Measurements from ENCODE around the gene STK25. TPM values are rescaled to one million over a fixed set of nuclear protein-coding genes. Genes with fewer than 3 reads are reported as not detected.

Gene STK25
- total RNA-seq, 1 donor from 2014 or later = 158 TPM

- no peaks in the 10 kb centered on the region for H3K27me3 Mint-ChIP-seq (ENCODE audit: low read depth)
- peak; percentile 90 for DNase-seq (ENCODE audit: low spot score)
- no peak overlapping the region for H3K27ac Mint-ChIP-seq (ENCODE audit: unreplicated experiment)
- H3K9me3 Mint-ChIP-seq (ENCODE audit: low read depth) = no peaks in the 10 kb centered on the region
- TF ChIP-seq, protein P1, sequence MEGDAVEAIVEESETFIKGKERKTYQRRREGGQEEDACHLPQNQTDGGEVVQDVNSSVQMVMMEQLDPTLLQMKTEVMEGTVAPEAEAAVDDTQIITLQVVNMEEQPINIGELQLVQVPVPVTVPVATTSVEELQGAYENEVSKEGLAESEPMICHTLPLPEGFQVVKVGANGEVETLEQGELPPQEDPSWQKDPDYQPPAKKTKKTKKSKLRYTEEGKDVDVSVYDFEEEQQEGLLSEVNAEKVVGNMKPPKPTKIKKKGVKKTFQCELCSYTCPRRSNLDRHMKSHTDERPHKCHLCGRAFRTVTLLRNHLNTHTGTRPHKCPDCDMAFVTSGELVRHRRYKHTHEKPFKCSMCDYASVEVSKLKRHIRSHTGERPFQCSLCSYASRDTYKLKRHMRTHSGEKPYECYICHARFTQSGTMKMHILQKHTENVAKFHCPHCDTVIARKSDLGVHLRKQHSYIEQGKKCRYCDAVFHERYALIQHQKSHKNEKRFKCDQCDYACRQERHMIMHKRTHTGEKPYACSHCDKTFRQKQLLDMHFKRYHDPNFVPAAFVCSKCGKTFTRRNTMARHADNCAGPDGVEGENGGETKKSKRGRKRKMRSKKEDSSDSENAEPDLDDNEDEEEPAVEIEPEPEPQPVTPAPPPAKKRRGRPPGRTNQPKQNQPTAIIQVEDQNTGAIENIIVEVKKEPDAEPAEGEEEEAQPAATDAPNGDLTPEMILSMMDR (IDR thresholded peaks at IDR 0.05) = no peak
- no peak overlapping the region for H3K4me3 Mint-ChIP-seq (ENCODE audit: unreplicated experiment)
- peaks cover 13% of the 10 kb centered on the region for H3K4me1 Mint-ChIP-seq (ENCODE audit: low read depth)
- no peaks in the 10 kb centered on the region for H3K36me3 Mint-ChIP-seq (ENCODE audit: low read depth)
Observed at GRCh38 chr2:241541564-241542277, 33.3 kb upstream of the STK25 start.

DNA sequence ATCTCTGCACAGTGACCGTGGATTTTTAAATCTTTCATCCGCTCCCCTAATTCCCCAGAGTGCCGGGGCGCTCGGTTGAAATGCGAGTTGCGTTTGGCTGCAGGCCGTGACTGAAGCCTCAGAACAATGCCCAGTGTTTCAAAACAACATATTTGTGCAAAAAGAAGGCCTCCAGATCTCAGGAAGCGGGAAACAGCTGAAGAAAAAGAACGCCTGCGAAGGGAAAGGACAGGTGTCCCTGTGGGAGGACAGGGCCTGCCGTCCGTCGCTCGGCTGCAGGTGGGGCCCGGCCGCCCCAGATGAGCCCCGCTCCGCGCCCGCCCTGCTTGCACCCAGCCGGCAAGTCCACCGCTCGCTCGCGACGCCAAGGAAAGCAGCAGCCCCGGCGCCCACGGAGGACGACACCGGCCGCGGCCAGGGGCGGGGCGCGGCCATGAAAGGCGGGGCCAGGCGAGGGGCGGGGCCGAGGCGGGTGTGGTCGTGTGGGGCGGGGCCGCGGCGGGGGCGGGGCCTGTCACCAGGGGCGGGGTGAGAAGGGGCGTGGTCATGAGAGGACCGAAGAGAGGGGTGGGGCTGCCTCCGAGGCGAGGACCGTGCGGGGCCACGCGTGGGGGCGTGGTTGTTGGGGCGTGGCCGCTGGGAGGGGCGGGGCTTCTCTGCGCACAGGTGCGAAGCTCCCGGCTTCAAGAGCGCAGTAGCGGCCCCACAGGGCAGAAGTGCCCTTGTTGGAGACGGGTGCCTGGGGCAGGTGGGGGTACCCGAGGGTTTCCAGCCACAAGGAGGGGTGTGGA, 32.6 kb upstream of the STK25 start:
- TF ChIP-seq, protein P1 (IDR thresholded peaks at IDR 0.05) = no peak
- H3K27me3 Mint-ChIP-seq (ENCODE audit: low read depth) = no peaks in the 10 kb centered on the region
- H3K27ac Mint-ChIP-seq (ENCODE audit: unreplicated experiment) = no peak overlapping the region
- H3K9me3 Mint-ChIP-seq (ENCODE audit: low read depth) = no peaks in the 10 kb centered on the region
- H3K36me3 Mint-ChIP-seq (ENCODE audit: low read depth) = no peaks in the 10 kb centered on the region
- peaks cover 13% of the 10 kb centered on the region for H3K4me1 Mint-ChIP-seq (ENCODE audit: low read depth)
- peak; percentile 87 for DNase-seq (ENCODE audit: low spot score)
- peak overlapping the region; percentile 55 for H3K4me3 Mint-ChIP-seq (ENCODE audit: unreplicated experiment)

- Mint-ChIP-seq H3K9me3 (ENCODE audit: low read depth) (no peaks in the 10 kb centered on the region), H3K27ac (ENCODE audit: unreplicated experiment) (no peak overlapping the region), H3K36me3 (ENCODE audit: low read depth) (no peaks in the 10 kb centered on the region), H3K4me3 (ENCODE audit: unreplicated experiment) (peak overlapping the region; percentile 55), H3K4me1 (ENCODE audit: low read depth) (peaks cover 13% of the 10 kb centered on the region), H3K27me3 (ENCODE audit: low read depth) (no peaks in the 10 kb centered on the region)
- peak; percentile 77 for DNase-seq (ENCODE audit: low spot score)
- TF ChIP-seq, protein P1 (IDR thresholded peaks at IDR 0.05) = no peak
Observed at GRCh38 chr2:241540401-241540770, 32.0 kb upstream of the STK25 start.

DNA sequence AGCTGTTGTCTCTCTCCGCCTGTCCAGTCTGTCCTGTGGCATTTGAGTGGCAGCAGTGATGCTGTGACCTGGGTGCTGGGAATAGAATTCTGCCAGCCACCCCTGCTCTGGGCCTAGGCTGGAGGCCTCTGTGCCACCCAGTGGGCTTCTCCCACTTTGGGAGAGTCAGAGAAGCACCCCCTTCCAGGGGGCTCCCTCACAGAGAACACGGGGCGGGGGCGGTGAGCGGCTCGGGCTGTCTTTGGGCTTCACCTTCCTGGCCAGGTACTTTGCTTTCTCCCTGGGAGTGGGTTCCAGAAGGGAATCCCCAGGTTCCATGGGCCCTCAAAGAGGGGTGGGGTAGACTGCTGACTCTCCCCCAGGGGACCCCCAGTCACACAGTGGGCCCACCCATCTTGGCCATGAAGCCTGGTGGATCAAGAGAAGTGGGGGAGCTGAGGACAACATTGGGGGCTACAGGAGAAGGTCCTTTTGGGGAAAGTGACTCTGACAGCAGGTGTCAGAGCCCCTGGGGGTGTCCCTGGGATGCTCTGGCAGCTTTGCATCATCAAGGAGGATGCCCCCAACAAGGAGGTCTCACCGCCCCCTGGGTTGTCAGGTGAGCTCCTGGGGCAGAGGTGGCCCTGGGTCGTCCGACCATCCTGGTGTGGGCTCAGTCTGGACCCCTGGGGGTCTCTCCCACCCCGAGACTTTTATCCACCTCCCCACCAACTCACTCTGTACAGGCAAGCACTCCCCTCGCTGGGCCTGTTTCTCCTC, 31.4 kb upstream of the STK25 start:
- H3K36me3 Mint-ChIP-seq (ENCODE audit: low read depth) = no peaks in the 10 kb centered on the region
- DNase-seq (ENCODE audit: low spot score) = peak; percentile 61
- no peaks in the 10 kb centered on the region for H3K27me3 Mint-ChIP-seq (ENCODE audit: low read depth)
- no peaks in the 10 kb centered on the region for H3K9me3 Mint-ChIP-seq (ENCODE audit: low read depth)
- peaks cover 13% of the 10 kb centered on the region for H3K4me1 Mint-ChIP-seq (ENCODE audit: low read depth)
- no peak overlapping the region for H3K4me3 Mint-ChIP-seq (ENCODE audit: unreplicated experiment)
- TF ChIP-seq, protein P1 (IDR thresholded peaks at IDR 0.05) = no peak
- no peak overlapping the region for H3K27ac Mint-ChIP-seq (ENCODE audit: unreplicated experiment)

Data from chondrocyte (in vitro differentiated cells).